Small intestine (tissue), 7 donors: ENCODE measurements around the gene CENPM. TPM values are rescaled to one million over a fixed set of nuclear protein-coding genes. Genes with fewer than 3 reads are reported as not detected.

Experiments
- DNase-seq, 2 donors: peaks; one replicate each; pipeline versions ENCODE4 v3.0.0 to v3.0.0-alpha.2; 2013
- FAIRE-seq: peaks from 2 replicates; lab custom pipeline; 2012; peaks lifted over from hg19 to GRCh38; lab: Jason Lieb, UNC
- H3K27ac ChIP-seq, 3 donors: one replicate each; pipeline ENCODE4 v1.5.1; 2013; ENCODE audit warnings: low read length in 2 of 3, mild to moderate bottlenecking in 2 of 3, control low read depth in 1 of 3, inconsistent platforms in 1 of 3, low read depth in 1 of 3, moderate library complexity in 1 of 3
- H3K27me3 ChIP-seq, 3 donors: one replicate each; pipeline ENCODE4 v1.6.1; 2013; ENCODE audit warnings: low read length in 3 of 3, inconsistent platforms in 1 of 3; ENCODE audit not compliant: control insufficient read depth in 3 of 3, insufficient read depth in 3 of 3
- H3K36me3 ChIP-seq, 3 donors: one replicate each; pipeline ENCODE4 v1.6.1; 2013; ENCODE audit warnings: low read length in 3 of 3, inconsistent platforms in 1 of 3, low read depth in 1 of 3, mild to moderate bottlenecking in 1 of 3, moderate library complexity in 1 of 3; ENCODE audit not compliant: control insufficient read depth in 3 of 3, insufficient read depth in 2 of 3
- H3K4me1 ChIP-seq, 3 donors: one replicate each; pipeline ENCODE4 v1.6.1; 2013; ENCODE audit warnings: low read length in 2 of 3, inconsistent platforms in 1 of 3, low read depth in 1 of 3, mild to moderate bottlenecking in 1 of 3, moderate library complexity in 1 of 3; ENCODE audit not compliant: control insufficient read depth in 3 of 3, insufficient read depth in 2 of 3
- H3K4me3 ChIP-seq, 3 donors: one replicate each; pipeline ENCODE4 v1.5.1; 2013; ENCODE audit warnings: low read length in 3 of 3, control low read depth in 1 of 3, inconsistent platforms in 1 of 3, low read depth in 1 of 3, mild to moderate bottlenecking in 1 of 3, moderate library complexity in 1 of 3
- H3K9me3 ChIP-seq, 2 donors: one replicate each; pipeline ENCODE4 v1.6.1; 2013; ENCODE audit warnings: low read depth in 1 of 2, low read length in 1 of 2; ENCODE audit not compliant: control insufficient read depth in 2 of 2, insufficient read depth in 1 of 2
- WGBS, 3 donors: extraction: QIAGEN DNeasy Blood & Tissue Kit; methylation state at CpG; one replicate each; pipeline ENCODE4 v1.1.7; 2013; 5-methylcytosine and 5-hydroxymethylcytosine counted together
- polyA plus RNA-seq, 4 donors: library from polyadenylated mRNA; stranded (reverse) in 3 of 4; unstranded in 1 of 4; fragments of 200-250 nt in 3 of 4; fragments of 120-200 nt in 1 of 4; gene quantifications; one replicate each; pipeline versions ENCODE4 v1.2.1 to v1.2.3, GENCODE V29; 2013
- donor health status: healthy with polysubstance abuse.
- donor health status: control.
- donor health status: control.
- donor health status: Bipolar disorder and iron deficiency.
- donor health status: healthy.

CENPM gene
- polyA plus RNA-seq, 4 donors, result 2.2 to 42.0 (median 8.0) TPM

GRCh38 chr22:41915786-41916493, 31.0 kb downstream of the CENPM start:
- Histone ChIP-seq H3K27ac (no peak overlapping the region), H3K4me3 (no peak overlapping the region), H3K9me3 (peaks cover 0 to 4% of the 10 kb centered on the region in 2 donors), H3K36me3 (no peaks in the 10 kb centered on the region), H3K4me1 (peaks cover 0 to 20% (median 0%) of the 10 kb centered on the region in 3 donors), H3K27me3 (peaks cover 4 to 91% (median 37%) of the 10 kb centered on the region in 3 donors)
- DNase-seq (no peak), FAIRE-seq (no peak)
- WGBS, 3 donors, result 38 to 44% (median 40%) methylated on average over 11 of the region's 11 CpGs

DNA sequence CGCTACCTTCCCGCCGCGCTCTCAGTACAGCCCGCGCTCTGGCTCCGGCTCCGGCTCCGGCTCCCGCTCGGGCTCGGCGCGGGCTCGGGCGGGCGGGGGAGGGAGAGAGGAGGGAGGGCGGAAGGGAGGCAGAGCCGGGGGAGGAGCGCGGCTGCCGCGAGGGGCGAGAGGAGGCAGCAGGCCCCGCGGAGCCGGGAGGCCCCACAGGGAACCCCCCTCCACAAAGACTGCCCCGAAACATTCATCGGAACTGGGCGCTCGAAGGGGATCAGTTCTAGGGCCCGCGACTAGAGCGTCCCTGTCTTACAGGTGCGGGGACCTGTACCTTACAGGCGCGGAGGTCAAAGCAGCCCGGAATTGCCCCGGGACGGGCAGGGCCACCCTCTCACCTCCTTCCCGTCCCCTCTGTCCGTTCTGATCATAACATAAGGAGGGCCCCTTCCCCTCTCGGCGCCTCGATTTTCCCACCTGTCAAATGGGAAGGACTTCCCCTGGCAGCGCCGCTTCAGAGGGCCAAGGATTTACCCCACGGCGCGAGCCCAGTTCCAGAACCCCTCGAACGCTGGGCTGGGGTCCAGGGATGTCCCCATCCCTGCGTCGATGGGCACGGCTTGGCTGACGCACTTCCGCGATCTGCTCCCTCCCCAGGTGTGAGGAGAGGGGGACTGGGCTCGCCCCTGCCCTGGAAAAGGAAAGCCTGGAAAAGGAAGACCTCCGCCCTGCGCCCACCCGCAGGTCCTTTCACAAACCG, 31.7 kb downstream of the CENPM start, which contains the start of gene SHISA8:
Gene SHISA8, minus strand, starts transcription at position 40 of the 751 bp plus-strand sequence. CDS start 407 bp downstream, outside the sequence.
- H3K9me3 ChIP-seq, result peaks cover 0 to 7% of the 10 kb centered on the region in 2 donors
- peak within 1 kb of the TSS; percentile 8 to 45 (median 14) for H3K4me3 ChIP-seq
- peaks cover 0 to 24% (median 2%) of the 10 kb centered on the region in 3 donors for H3K4me1 ChIP-seq
- DNase-seq (peak; percentile 42 to 81), FAIRE-seq (no peak)
- WGBS, 3 donors, result 5 to 9% (median 7%) methylated on average over 53 to 63 of the region's 63 CpGs
- H3K27me3 ChIP-seq, result peaks cover 6 to 90% (median 37%) of the 10 kb centered on the region in 3 donors
- no peaks in the 10 kb centered on the region for H3K36me3 ChIP-seq
- H3K27ac ChIP-seq, result no peak within 1 kb of the TSS

GRCh38 chr22:41914611-41915034, 32.3 kb downstream of the CENPM start:
- WGBS, 3 donors, result 0 to 2% (median 1%) methylated on average over 28 to 67 of the region's 67 CpGs
- H3K4me3 ChIP-seq, result peak overlapping the region in 1 of 3 donors; percentile 45
- H3K4me1 ChIP-seq, result peaks cover 0 to 21% (median 3%) of the 10 kb centered on the region in 3 donors
- no peaks in the 10 kb centered on the region for H3K36me3 ChIP-seq
- FAIRE-seq (no peak), DNase-seq (no peak)
- no peak overlapping the region for H3K27ac ChIP-seq
- H3K27me3 ChIP-seq, result peaks cover 6 to 85% (median 37%) of the 10 kb centered on the region in 3 donors
- peaks cover 0 to 7% of the 10 kb centered on the region in 2 donors for H3K9me3 ChIP-seq

GRCh38 chr22:41913842-41914534, 33.0 kb downstream of the CENPM start:
- FAIRE-seq (no peak), DNase-seq (no peak)
- no peaks in the 10 kb centered on the region for H3K36me3 ChIP-seq
- peaks cover 0 to 7% of the 10 kb centered on the region in 2 donors for H3K9me3 ChIP-seq
- peaks cover 6 to 85% (median 40%) of the 10 kb centered on the region in 3 donors for H3K27me3 ChIP-seq
- no peak overlapping the region for H3K27ac ChIP-seq
- peak overlapping the region in 2 of 3 donors; percentile 8 to 45 for H3K4me3 ChIP-seq
- 2 to 3% (median 2%) methylated on average over 38 to 79 of the region's 79 CpGs for WGBS, 3 donors
- H3K4me1 ChIP-seq, result peaks cover 0 to 19% (median 3%) of the 10 kb centered on the region in 3 donors

GRCh38 chr22:41913040-41913719, 33.8 kb downstream of the CENPM start:
- FAIRE-seq, result no peak
- no peak for DNase-seq
- Histone ChIP-seq H3K27me3 (peaks cover 6 to 86% (median 40%) of the 10 kb centered on the region in 3 donors), H3K9me3 (peaks cover 0 to 7% of the 10 kb centered on the region in 2 donors), H3K27ac (no peak overlapping the region), H3K4me3 (no peak overlapping the region), H3K36me3 (peaks cover 0 to 2% (median 0%) of the 10 kb centered on the region in 3 donors), H3K4me1 (peaks cover 0 to 19% (median 3%) of the 10 kb centered on the region in 3 donors)
- WGBS, 3 donors, result 53 to 59% (median 57%) methylated on average over 11 of the region's 11 CpGs

DNA sequence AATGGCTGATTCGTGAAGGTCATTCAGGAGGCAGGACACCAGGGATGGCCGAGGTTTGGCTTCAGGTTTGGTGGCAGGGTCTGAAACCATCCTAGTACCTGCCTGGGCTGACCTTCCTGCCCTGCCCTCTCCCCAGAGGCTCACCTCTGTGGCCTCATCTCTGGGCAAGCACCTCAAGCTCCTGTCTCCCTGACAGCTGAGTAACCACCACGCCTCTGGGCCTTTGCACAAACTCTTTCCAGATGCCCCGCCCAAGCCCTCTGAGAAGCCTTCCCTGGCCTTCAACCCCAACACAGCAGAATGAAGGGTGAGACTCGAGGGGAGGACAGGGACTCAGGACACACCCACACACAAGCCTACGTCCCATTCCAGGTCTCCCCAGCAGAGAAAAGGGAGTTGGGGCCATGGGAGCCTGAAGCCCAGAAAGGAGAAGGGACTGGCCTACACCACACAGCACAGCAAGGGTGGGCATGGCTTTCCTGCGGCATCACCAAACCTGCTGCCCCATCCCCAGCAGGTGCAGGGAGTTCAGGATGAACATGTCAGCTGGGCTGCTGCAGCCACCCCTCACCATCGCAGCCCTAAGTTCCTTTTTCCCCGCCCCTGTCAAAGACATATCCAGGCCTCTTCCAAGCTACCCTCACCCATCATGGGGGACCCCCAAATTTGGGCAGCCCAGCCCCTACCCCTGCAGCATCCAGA, 34.5 kb downstream of the CENPM start:
- no peak for FAIRE-seq
- Histone ChIP-seq H3K9me3 (peaks cover 0 to 7% of the 10 kb centered on the region in 2 donors), H3K27me3 (peaks cover 6 to 82% (median 40%) of the 10 kb centered on the region in 3 donors), H3K4me1 (peaks cover 0 to 17% (median 3%) of the 10 kb centered on the region in 3 donors), H3K27ac (no peak overlapping the region), H3K36me3 (peaks cover 0 to 9% (median 0%) of the 10 kb centered on the region in 3 donors), H3K4me3 (no peak overlapping the region)
- no peak for DNase-seq
- WGBS, 3 donors, result 54 to 75% (median 62%) methylated on average over 9 of the region's 9 CpGs

GRCh38 chr22:41911001-41911611, 35.8 kb downstream of the CENPM start:
- H3K36me3 ChIP-seq, result peaks cover under 1 to 22% (median 2%) of the 10 kb centered on the region in 3 donors
- FAIRE-seq, result no peak
- peaks cover 0 to 17% (median 3%) of the 10 kb centered on the region in 3 donors for H3K4me1 ChIP-seq
- H3K27ac ChIP-seq, result no peak overlapping the region
- WGBS, 3 donors, result 6 to 8% (median 8%) methylated on average over 31 to 37 of the region's 37 CpGs
- H3K27me3 ChIP-seq, result peaks cover 6 to 68% (median 35%) of the 10 kb centered on the region in 3 donors
- H3K9me3 ChIP-seq, result peaks cover 0 to 7% of the 10 kb centered on the region in 2 donors
- H3K4me3 ChIP-seq, result peak overlapping the region in 1 of 3 donors; percentile 9
- no peak for DNase-seq
